Ishikawa (cell line): Measurements from ENCODE around the gene PRB3.

Source experiments
- CEBPB ChIP-seq: IDR thresholded peaks from 2 replicates; pipeline ENCODE4 v1.6.1; 2012
- CREB1 ChIP-seq: IDR thresholded peaks from 2 replicates; pipeline ENCODE4 v1.6.1; 2012; ENCODE audit warnings: low read depth
- EGR1 ChIP-seq: IDR thresholded peaks from 2 replicates; pipeline ENCODE4 v1.6.1; 2012
- EP300 ChIP-seq: IDR thresholded peaks from 2 replicates; pipeline ENCODE4 v1.6.1; 2012; ENCODE audit warnings: borderline replicate concordance
- FOXM1 ChIP-seq: IDR thresholded peaks from 2 replicates; pipeline ENCODE4 v1.6.1; 2012; ENCODE audit warnings: low read depth, borderline replicate concordance
- NFIC ChIP-seq: IDR thresholded peaks from 2 replicates; pipeline ENCODE4 v1.6.1; 2012
- RAD21 ChIP-seq: IDR thresholded peaks from 2 replicates; pipeline ENCODE4 v1.6.1; 2012; ENCODE audit warnings: low read depth
- TAF1 ChIP-seq: IDR thresholded peaks from 2 replicates; pipeline ENCODE4 v1.6.1; 2012; ENCODE audit warnings: low read depth, mild to moderate bottlenecking
- TCF12 ChIP-seq: IDR thresholded peaks from 2 replicates; pipeline ENCODE4 v1.6.1; 2012; ENCODE audit warnings: low read depth
- TEAD4 ChIP-seq: IDR thresholded peaks from 2 replicates; pipeline ENCODE4 v1.6.1; 2012
- YY1 ChIP-seq: IDR thresholded peaks from 2 replicates; pipeline ENCODE4 v1.6.1; 2012; ENCODE audit warnings: low read depth
- ZBTB7A ChIP-seq: IDR thresholded peaks from 2 replicates; pipeline ENCODE4 v1.6.1; 2012; ENCODE audit warnings: low read depth
- TF ChIP-seq, protein P1 (sequence below): IDR thresholded peaks from 2 replicates; pipeline ENCODE4 v1.6.1; 2012
- TF ChIP-seq, protein P2 (sequence below): IDR thresholded peaks from 2 replicates; pipeline ENCODE4 v1.6.1; 2012; ENCODE audit warnings: low read depth, mild to moderate bottlenecking
- TF ChIP-seq, protein P3 (sequence below): IDR thresholded peaks from 2 replicates; pipeline ENCODE4 v1.6.1; 2012

The PRB3 gene

DNA sequence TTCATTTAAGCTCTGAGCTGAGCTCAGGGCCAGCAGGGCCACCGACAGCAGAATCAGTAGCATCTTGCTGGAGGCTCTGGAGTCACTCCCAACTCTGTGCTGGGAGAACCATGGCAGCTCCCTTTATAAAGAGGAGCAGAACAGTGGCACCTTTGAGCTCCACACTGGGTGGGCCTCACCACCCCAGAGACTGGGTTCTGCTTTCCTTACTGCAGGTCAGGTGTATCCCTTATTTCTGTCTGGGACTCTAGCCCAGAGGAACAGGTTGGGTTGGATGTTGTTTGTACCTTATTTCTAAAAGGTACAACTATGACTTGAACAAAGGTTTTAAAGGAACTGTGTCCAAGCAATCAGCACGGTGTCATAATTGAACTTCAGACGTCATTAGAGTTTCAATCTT, at the start of gene PRB3:
Gene PRB3 (minus strand): TSS at position 101 of the 400 bp plus-strand sequence. CDS start 38 bp downstream, at position 63.
- TF ChIP-seq, protein P1, sequence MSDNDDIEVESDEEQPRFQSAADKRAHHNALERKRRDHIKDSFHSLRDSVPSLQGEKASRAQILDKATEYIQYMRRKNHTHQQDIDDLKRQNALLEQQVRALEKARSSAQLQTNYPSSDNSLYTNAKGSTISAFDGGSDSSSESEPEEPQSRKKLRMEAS = no peak
- TF ChIP-seq, protein P2, sequence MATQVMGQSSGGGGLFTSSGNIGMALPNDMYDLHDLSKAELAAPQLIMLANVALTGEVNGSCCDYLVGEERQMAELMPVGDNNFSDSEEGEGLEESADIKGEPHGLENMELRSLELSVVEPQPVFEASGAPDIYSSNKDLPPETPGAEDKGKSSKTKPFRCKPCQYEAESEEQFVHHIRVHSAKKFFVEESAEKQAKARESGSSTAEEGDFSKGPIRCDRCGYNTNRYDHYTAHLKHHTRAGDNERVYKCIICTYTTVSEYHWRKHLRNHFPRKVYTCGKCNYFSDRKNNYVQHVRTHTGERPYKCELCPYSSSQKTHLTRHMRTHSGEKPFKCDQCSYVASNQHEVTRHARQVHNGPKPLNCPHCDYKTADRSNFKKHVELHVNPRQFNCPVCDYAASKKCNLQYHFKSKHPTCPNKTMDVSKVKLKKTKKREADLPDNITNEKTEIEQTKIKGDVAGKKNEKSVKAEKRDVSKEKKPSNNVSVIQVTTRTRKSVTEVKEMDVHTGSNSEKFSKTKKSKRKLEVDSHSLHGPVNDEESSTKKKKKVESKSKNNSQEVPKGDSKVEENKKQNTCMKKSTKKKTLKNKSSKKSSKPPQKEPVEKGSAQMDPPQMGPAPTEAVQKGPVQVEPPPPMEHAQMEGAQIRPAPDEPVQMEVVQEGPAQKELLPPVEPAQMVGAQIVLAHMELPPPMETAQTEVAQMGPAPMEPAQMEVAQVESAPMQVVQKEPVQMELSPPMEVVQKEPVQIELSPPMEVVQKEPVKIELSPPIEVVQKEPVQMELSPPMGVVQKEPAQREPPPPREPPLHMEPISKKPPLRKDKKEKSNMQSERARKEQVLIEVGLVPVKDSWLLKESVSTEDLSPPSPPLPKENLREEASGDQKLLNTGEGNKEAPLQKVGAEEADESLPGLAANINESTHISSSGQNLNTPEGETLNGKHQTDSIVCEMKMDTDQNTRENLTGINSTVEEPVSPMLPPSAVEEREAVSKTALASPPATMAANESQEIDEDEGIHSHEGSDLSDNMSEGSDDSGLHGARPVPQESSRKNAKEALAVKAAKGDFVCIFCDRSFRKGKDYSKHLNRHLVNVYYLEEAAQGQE = no peak

DNA sequence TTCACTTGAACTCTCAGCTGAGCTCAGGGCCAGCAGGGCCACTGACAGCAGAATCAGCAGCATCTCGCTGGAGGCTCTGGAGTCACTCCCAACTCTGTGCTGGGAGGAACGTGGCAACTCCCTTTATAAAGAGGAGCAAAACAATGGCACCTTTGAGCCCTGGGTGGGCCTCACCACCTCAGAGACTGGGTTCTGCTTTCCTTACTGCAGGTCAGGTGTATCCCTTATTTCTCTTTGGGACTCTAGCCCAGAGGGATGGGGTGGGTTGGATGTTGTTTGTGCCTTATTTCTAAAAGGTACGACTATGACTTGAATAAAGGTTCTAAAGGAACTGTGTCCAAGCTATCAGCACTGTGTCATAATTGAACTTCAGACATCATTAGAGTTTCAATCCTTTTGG, 40.8 kb upstream of the PRB3 start, which contains the start of gene PRB4:
Gene PRB4 (minus strand): TSS at position 101 of the 400 bp plus-strand sequence. CDS start 38 bp downstream, at position 63.
- TF ChIP-seq CREB1 (no peak), FOXM1 (no peak), TEAD4 (no peak), TAF1 (no peak)
- TF ChIP-seq, protein P3, sequence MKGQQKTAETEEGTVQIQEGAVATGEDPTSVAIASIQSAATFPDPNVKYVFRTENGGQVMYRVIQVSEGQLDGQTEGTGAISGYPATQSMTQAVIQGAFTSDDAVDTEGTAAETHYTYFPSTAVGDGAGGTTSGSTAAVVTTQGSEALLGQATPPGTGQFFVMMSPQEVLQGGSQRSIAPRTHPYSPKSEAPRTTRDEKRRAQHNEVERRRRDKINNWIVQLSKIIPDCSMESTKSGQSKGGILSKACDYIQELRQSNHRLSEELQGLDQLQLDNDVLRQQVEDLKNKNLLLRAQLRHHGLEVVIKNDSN = no peak

DNA sequence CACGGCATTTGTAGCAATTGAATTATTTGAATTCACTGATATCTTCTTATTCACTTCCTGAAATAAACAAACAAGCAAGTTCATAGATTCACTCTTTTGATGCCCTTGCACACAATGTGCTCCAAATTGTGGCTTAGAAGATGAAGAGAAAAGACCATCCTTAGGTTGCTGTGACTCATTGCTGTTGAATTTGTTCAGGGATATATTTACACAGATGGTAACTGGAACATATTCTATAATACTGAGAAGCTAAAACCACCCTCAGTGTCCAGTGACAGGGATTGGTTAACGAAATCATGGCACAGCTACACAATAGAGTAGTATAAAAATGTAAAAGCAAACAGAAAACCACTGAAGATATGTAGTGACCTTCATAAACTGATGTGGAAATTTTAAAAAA, 37.6 kb upstream of the PRB3 start:
- TF ChIP-seq, protein P3 = no peak
- TF ChIP-seq TCF12 (no peak), EGR1 (no peak), RAD21 (no peak), FOXM1 (no peak), CEBPB (no peak), CREB1 (no peak), ZBTB7A (no peak), TAF1 (no peak), YY1 (no peak), TEAD4 (no peak), NFIC (no peak), EP300 (no peak)
- TF ChIP-seq, protein P2 = no peak
- TF ChIP-seq, protein P1 = no peak

DNA sequence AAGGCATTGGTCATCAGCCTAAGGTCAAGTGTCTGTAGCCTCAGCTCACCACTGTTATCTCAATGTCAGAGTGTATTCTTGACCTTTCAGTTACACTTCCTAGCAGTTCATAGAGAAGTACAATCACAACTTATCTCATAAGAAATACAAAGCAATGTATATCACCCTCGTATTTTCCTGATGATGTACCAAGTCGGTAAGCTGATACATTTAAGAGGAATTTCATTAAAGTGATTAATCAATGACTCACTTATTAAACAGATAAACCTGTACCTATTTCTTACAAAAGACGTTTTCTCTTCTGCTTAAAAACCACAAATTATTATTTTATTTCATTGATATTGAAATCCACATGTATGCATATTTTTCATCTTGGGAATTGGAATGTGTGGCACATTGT, 3.9 kb upstream of the PRB3 start:
- TF ChIP-seq TAF1 (no peak), CEBPB (no peak), TEAD4 (no peak), EGR1 (no peak), FOXM1 (no peak), CREB1 (no peak), TCF12 (no peak)

DNA sequence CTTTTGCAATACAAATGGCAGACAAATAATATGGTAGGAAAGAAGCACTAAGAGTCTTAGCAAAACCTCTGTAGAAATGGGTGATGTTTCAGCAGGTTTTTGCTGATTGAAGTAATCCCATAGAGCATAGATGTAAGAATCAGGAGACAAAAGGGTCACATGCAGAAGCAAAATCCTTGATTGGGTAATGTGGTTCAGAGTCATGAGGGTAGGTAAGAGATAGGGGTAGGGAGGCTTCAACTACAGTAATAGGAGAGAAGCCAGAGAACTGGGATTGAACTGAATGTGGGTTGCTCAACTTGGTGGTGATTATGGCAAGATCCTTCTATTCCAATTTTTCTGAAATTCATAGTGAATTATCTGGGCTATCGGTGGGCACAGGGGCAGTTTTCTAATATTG, 5.0 kb downstream of the PRB3 start:
- TF ChIP-seq ZBTB7A = no peak
- no peak for TF ChIP-seq FOXM1
- TF ChIP-seq TCF12 = no peak
- no peak for TF ChIP-seq RAD21
- no peak for TF ChIP-seq TAF1
- TF ChIP-seq, protein P2 = no peak
- TF ChIP-seq, protein P1 = no peak
- TF ChIP-seq TEAD4 = no peak
- no peak for TF ChIP-seq EP300
- TF ChIP-seq, protein P3 = no peak
- no peak for TF ChIP-seq EGR1
